Effector memory CD4-positive, alpha-beta T cell (primary cell): ENCODE data around the gene KNTC1.
"Not testable (repeated sequence)": the region's sequence is repeated elsewhere in the genome, so short reads cannot be mapped to it uniquely, and the experiment has no call there.

Experiments used
- DNase-seq, 3 donors: peaks; one replicate each; pipeline ENCODE4 v3.0.0-alpha.2; 2020
- H3K27ac ChIP-seq: 2 replicates; pipeline ENCODE4 v1.7.0; 2013; ENCODE audit warnings: mild to moderate bottlenecking, low read length, moderate library complexity; ENCODE audit not compliant: insufficient read depth, poor library complexity, severe bottlenecking
- H3K27me3 ChIP-seq: replicated peaks from 2 replicates; pipeline ENCODE4 v1.7.0; 2013; ENCODE audit warnings: mild to moderate bottlenecking, low read length; ENCODE audit not compliant: insufficient read depth, control insufficient read depth, poor library complexity, severe bottlenecking
- H3K36me3 ChIP-seq: 2 replicates; pipeline ENCODE4 v1.7.0; 2013; ENCODE audit warnings: mild to moderate bottlenecking, low read length, moderate library complexity; ENCODE audit not compliant: control insufficient read depth, insufficient read depth
- H3K4me1 ChIP-seq: 2 replicates; pipeline ENCODE4 v1.7.0; 2013; ENCODE audit warnings: low read length, mild to moderate bottlenecking; ENCODE audit not compliant: control insufficient read depth, insufficient read depth, poor library complexity, severe bottlenecking
- H3K4me3 ChIP-seq: 2 replicates; pipeline ENCODE4 v1.7.0; 2013; ENCODE audit warnings: low read length, low read depth, mild to moderate bottlenecking; ENCODE audit not compliant: insufficient read depth, poor library complexity, severe bottlenecking
- H3K9me3 ChIP-seq: 2 replicates; pipeline ENCODE4 v1.7.0; 2013; ENCODE audit warnings: mild to moderate bottlenecking, low read length, moderate library complexity; ENCODE audit not compliant: control insufficient read depth
- total RNA-seq, 3 donors: gene quantifications; one replicate each; lab custom pipeline; 2026; lab: John Stamatoyannopoulos, UW

KNTC1 gene, protein sequence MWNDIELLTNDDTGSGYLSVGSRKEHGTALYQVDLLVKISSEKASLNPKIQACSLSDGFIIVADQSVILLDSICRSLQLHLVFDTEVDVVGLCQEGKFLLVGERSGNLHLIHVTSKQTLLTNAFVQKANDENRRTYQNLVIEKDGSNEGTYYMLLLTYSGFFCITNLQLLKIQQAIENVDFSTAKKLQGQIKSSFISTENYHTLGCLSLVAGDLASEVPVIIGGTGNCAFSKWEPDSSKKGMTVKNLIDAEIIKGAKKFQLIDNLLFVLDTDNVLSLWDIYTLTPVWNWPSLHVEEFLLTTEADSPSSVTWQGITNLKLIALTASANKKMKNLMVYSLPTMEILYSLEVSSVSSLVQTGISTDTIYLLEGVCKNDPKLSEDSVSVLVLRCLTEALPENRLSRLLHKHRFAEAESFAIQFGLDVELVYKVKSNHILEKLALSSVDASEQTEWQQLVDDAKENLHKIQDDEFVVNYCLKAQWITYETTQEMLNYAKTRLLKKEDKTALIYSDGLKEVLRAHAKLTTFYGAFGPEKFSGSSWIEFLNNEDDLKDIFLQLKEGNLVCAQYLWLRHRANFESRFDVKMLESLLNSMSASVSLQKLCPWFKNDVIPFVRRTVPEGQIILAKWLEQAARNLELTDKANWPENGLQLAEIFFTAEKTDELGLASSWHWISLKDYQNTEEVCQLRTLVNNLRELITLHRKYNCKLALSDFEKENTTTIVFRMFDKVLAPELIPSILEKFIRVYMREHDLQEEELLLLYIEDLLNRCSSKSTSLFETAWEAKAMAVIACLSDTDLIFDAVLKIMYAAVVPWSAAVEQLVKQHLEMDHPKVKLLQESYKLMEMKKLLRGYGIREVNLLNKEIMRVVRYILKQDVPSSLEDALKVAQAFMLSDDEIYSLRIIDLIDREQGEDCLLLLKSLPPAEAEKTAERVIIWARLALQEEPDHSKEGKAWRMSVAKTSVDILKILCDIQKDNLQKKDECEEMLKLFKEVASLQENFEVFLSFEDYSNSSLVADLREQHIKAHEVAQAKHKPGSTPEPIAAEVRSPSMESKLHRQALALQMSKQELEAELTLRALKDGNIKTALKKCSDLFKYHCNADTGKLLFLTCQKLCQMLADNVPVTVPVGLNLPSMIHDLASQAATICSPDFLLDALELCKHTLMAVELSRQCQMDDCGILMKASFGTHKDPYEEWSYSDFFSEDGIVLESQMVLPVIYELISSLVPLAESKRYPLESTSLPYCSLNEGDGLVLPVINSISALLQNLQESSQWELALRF (N-terminal part only)
- total RNA-seq: 49.0 to 53.9 (median 50.2) reads per million in 3 donors

DNA sequence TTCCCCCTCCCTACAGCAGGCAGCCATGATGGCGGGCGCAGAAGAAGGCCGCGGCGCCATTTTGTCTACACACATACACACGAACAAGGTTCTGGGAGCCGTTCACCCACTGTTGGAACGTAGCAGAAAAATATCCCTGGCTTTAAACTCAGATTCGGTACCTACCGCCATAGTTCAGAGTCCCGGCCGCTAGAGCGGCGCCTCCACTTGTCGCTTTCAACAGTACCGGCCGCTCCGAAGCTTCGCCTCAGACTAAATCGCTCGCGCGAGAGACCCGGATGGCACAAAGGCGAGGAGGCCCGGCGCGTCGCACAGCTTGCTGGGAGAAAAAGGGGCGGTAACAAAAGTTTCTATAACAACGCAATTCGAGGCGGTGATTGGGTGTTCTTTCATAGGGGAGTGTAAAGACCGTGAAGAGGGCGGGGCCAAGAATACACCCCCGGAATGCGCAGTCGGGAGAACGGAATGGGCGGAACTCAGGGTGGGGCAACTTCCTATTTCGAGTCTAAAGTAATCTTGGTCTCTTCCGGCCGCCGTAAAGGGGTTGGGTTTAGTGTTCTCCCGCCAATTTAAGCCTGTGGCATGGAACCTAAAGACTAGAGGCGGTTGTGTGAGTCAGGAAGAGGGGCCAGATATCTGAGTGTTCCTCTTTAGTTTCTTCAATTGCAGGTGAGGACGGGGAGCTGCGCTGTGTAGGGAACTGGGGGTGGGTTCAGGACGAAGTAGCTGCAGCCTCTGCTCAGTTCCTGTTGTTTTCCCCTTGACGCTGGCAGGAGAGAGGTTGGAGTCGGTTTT is at the start of gene KNTC1, which contains the start of gene RSRC2:
TSS of gene KNTC1 (plus strand) at position 567 of the 795 bp plus-strand sequence. CDS start 2,815 bp downstream, outside the sequence.
TSS of gene RSRC2 (minus strand) at position 254 of the 795 bp plus-strand sequence. CDS start at position 171, 83 bp downstream.
- Histone ChIP-seq H3K4me1 (peaks cover 34% of the 10 kb centered on the region), H3K4me3 (peak within 1 kb of the TSS; percentile 70), H3K9me3 (no peaks in the 10 kb centered on the region), H3K27ac (peak within 1 kb of the TSS; percentile 99), H3K36me3 (peaks cover 15% of the 10 kb centered on the region), H3K27me3 (no peaks in the 10 kb centered on the region)
- DNase-seq: peak; percentile 97 to 98 (median 98)

DNA sequence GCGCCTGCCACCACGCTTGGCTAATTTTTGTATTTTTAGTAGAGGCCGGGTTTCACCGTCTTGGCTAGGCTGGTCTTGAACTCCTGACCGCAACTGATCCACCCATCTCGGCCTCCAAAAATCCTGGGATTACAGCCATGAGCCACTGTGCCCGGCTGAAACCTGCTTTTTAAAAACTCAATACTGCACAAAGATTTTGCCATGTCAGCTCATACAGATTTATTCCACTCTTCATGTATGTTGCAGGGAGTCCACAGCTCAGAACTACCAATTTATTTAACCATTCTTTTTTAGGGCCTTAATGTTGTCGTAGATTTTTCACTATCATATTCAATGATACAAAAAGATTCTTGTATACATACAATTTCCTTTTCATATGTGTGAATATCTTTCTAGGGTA is 46.3 kb upstream of the KNTC1 start:
- H3K9me3 ChIP-seq: no peaks in the 10 kb centered on the region
- no peak for DNase-seq
- H3K4me3 ChIP-seq: no peak overlapping the region
- H3K4me1 ChIP-seq: no peaks in the 10 kb centered on the region
- H3K27me3 ChIP-seq: no peaks in the 10 kb centered on the region
- H3K36me3 ChIP-seq: peaks cover 79% of the 10 kb centered on the region
- H3K27ac ChIP-seq: no peak overlapping the region

DNA sequence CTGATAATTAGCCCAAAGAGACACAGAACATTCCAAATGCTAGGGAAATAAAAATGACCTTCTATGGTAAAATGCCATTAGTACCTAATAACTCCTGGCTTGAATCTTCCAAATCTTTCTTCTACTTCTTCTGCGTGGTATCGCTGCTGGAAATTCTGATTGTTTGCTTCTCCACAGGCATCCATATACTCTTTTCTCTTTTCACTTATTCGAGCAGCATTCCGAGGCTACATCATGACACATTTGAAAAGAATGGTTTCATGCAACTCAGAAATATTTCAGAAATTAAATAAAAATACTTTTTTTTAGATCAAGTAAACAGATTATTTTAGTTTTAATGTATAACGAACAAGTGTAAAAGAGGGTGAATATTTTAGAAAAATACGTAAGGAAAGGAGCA is 45.2 kb upstream of the KNTC1 start:
- no peak overlapping the region for H3K27ac ChIP-seq
- no peaks in the 10 kb centered on the region for H3K4me1 ChIP-seq
- no peak overlapping the region for H3K4me3 ChIP-seq
- H3K27me3 ChIP-seq: no peaks in the 10 kb centered on the region
- DNase-seq: no peak
- peaks cover 76% of the 10 kb centered on the region for H3K36me3 ChIP-seq
- H3K9me3 ChIP-seq: no peaks in the 10 kb centered on the region

DNA sequence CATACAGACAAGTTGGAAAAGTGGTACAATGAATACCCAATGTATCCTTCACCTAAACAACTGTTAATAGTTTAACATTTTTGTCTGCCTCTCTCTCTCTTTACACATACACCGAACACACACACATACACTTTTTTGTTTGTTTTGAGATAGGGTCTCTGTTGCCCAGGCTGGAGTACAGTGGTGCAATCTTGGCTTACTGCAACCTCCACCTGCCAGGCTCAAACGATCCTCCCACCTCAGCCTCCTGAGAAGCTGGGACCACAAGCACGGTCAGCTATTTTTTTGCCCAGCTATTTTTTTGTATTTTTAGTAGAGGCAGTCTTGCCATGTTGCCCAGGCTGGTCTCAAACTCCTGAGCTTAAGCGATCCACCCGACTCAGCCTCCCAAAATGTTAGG is 43.1 kb upstream of the KNTC1 start:
- no peak overlapping the region for H3K4me3 ChIP-seq

DNA sequence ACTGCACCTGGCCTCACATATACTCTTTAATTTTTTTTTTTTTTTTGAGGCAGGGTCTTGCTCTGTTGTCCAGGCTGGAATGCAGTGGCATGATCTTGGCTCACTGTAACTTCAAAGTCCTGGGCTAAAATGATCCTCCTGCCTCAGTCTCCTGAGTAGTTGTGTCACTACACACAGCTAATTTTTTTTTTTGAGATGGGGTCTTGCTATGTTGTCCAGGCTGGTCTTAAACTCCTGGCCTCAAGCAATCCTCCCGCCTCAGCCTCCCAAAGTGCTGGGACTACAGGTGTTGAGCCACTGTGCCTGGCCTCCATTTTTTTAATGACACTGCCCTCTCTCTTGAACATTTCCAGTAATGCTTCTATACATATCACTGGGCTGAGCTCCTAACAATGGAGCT is 42.7 kb upstream of the KNTC1 start:
- DNase-seq, H3K9me3 ChIP-seq, H3K4me1 ChIP-seq, H3K4me3 ChIP-seq, H3K27me3 ChIP-seq, H3K27ac ChIP-seq: not testable (repeated sequence)
- H3K36me3 ChIP-seq: peaks cover 78% of the 10 kb centered on the region

More for the DNA sequence above, 43.1 kb upstream of the KNTC1 start:
- Histone ChIP-seq H3K27me3 (no peaks in the 10 kb centered on the region), H3K27ac (no peak overlapping the region), H3K4me1 (no peaks in the 10 kb centered on the region), H3K36me3 (peaks cover 78% of the 10 kb centered on the region), H3K9me3 (no peaks in the 10 kb centered on the region)
- no peak for DNase-seq

DNA sequence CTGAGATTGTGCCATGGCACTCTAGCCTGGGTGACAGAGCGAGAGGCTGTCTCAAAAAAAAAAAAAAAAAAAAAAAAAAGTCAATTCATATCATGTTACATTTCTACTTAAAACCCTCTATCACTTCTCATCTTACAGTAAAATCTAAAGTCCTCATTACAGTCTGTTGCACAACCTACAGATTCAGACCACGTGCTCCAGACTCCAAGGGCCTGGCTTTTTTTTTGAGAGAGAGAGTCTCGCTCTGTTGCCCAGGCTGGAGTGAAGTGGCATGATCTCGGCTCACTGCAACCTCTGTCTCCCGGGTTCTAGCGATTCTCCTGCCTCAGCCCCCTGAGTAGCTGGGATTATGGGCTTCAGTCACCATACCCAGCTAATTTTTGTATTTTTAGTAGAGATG is 40.7 kb upstream of the KNTC1 start:
- not testable (repeated sequence) for H3K4me1 ChIP-seq, H3K9me3 ChIP-seq, DNase-seq, H3K27ac ChIP-seq, H3K27me3 ChIP-seq, H3K4me3 ChIP-seq
- H3K36me3 ChIP-seq: peaks cover 73% of the 10 kb centered on the region

DNA sequence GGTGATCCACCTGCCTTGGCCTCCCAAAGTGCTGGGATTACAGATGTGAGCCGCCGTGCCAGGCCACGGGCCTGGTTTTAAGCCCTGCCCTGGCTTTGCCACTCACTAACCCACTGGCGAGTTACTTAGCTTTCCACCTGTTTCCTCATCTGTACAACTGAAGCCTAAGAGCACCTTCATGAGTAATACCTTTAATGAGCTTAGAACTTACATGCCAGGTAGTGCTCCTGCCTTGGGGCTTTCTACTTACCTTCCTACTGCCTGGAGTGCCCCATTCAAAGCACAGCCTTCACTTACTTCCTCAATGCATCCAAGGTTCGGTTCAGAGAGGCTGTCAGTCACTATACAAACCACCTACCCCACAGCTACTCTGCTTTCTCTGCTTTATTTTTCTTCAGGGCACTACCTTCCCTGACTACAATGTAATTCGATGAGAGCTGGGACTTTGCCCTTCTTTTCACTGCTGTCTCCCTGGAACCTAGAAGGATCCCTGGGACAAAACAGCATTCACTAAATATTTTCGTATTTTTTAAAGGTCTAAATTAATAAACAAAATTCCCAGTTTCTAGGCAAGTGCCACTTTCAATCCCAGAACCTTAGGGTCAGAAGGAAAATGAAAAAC is 40.1 kb upstream of the KNTC1 start:
- no peaks in the 10 kb centered on the region for H3K4me1 ChIP-seq
- no peak overlapping the region for H3K27ac ChIP-seq
- peaks cover 73% of the 10 kb centered on the region for H3K36me3 ChIP-seq
- H3K9me3 ChIP-seq: no peaks in the 10 kb centered on the region
- H3K27me3 ChIP-seq: no peaks in the 10 kb centered on the region
- no peak overlapping the region for H3K4me3 ChIP-seq
- no peak for DNase-seq

DNA sequence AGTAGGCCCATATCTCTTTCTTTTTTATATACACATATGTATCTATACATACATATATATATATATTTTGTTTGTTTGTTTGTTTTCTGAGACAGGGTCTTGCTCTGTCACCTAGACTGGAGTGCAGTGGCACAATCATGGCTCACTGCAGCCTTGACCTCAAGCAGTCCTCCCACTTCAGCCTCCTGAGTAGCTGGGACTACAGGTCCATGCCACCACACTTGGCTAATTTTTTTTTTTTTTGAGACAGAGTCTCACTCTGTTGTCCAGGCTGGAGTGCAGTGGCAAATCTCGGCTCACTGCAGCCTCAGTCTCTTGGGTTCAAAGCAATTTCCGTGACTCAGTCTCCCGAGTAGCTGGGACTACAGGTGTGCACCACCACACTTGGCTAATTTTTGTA is 39.2 kb upstream of the KNTC1 start:
- not testable (repeated sequence) for H3K4me1 ChIP-seq, H3K27ac ChIP-seq, DNase-seq, H3K4me3 ChIP-seq, H3K9me3 ChIP-seq, H3K27me3 ChIP-seq
- H3K36me3 ChIP-seq: peaks cover 75% of the 10 kb centered on the region

DNA sequence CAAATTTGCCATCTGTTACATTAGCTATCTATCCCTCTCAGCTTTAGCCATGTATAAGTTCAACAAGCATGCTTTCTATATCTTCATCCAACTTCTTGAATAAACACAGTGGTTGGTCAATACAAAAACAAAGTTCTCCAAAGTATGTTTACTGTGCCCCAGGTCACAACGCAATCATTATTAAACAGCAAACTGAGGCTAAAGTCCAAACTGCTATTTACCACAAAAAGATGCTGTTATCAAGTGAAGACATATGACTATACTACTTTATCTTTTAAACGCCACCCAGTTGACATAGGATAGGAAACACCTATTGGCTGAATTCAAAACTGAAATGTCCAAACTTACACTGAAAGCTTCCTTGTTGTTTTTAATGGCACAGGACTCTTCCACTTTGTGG is 38.0 kb upstream of the KNTC1 start:
- DNase-seq: no peak
- Histone ChIP-seq H3K27ac (no peak overlapping the region), H3K4me3 (no peak overlapping the region), H3K4me1 (no peaks in the 10 kb centered on the region), H3K36me3 (peaks cover 63% of the 10 kb centered on the region), H3K27me3 (no peaks in the 10 kb centered on the region), H3K9me3 (no peaks in the 10 kb centered on the region)
